NCI-H2196 treated with DMSO at 0.1 percent for 48 hours (cell line): Measurements from ENCODE around the gene HS3ST5.

Experiments used
- DNase-seq: peaks from one replicate; lab custom pipeline; 2025; ENCODE audit not compliant: unreplicated experiment; lab: John Stamatoyannopoulos, UW

Gene HS3ST5, protein sequence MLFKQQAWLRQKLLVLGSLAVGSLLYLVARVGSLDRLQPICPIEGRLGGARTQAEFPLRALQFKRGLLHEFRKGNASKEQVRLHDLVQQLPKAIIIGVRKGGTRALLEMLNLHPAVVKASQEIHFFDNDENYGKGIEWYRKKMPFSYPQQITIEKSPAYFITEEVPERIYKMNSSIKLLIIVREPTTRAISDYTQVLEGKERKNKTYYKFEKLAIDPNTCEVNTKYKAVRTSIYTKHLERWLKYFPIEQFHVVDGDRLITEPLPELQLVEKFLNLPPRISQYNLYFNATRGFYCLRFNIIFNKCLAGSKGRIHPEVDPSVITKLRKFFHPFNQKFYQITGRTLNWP

DNA sequence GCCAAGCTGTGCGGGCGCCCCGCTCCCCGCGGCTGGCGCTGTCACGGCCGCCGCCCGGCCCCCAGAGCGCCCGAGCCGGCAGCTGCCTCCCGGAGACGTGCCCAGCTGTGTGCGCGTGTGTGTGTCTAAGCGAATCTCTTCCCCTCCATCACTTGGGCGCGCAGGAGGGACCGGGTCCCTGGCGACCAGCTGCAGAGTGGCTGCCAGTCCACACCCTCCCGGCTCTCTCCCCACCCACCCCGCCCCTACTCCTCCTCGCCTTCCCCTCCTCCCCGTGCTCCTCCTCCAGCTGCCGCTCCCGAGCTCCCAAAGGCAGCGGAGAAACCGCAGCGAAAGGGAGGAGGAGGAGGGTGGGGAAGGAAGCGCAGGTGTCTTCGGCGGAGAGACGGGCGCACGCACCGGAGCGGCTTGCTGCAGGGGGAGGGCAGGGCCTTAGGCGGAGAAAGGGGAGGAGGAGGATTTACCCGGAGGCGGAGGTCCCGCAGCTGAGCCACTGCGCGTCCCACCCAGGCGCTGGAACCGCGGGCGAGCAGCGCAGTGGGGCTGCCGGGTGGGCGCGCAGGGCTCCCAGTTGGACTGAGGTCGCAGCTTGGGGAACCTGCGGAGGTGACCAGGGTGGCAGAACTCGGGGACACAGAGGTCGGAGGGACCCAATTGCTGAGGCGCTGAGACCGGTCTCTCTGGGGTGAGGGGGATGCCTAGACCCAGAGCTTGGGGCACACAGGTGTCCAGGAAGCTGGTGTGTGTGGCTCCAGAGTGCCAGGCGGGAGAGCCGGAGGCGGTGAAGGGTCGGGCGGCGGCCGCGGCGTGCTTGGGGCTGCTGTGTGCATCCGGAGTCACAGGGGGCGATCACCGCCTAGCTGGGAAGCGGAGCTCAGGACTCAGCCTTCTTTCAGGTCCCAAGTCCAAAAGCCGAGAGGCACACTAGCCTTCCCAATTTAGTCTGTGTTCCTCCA is at the start of gene HS3ST5:
Gene HS3ST5 (minus strand): TSS at position 198 of the 956 bp plus-strand sequence. CDS start 280,178 bp downstream, outside the sequence.
- DNase-seq, result peak; percentile 5

DNA sequence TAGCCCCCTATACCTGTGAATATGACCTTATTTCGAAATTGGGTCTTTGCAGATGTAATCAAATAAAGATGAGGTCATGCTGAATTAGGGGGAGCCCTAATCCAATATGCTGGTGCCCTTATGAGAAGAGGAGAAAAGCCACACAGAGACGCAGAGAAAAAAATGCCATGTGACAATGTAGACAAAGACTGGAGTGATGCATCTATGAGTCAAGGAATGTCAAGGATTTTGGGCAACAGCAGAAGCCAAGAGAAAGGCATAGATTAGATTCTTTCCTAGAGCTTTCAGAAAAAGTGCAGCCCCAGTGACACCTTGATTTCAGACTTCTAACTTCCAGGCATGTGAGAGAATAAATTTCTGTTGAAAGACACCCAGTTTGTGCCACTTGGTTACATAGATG is 47.4 kb upstream of the HS3ST5 start:
- DNase-seq, result no peak

DNA sequence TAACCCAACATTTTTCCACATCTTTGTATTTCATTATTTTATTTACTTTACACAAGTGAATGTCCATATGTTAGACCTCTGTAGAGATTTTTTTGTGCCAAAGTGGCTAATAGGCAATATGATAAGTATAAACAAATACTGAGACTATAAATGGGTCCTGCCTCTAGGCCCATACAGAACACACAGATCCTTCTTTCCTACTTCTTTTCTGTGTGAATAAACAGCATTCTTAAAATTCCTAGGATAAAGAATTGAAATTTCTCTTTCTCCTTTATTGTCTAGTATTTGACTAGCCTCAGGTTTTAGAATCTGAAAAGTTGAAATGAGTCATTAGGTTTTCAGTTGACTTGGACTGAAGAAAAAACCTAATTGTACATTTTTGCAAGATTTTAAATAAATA is 46.3 kb upstream of the HS3ST5 start:
- no peak for DNase-seq

DNA sequence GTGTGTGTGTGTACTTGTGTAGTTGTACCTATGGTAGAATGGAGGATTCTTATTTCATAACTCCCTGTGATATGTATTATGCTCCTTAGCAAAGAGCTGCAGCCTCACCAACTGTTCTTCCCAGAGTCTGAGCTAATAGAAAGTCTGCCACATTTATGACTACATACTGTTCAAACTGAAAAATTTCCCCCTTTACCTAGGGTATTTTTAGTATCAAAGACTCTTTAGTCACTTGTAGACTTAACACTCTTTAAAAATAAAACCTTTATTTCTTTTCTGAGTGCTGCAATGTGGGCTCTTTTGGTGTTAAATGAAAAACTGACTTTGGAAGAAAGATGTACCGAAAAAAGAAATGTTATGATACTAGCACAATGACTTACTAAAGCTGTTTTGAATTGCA is 39.6 kb upstream of the HS3ST5 start:
- no peak for DNase-seq

DNA sequence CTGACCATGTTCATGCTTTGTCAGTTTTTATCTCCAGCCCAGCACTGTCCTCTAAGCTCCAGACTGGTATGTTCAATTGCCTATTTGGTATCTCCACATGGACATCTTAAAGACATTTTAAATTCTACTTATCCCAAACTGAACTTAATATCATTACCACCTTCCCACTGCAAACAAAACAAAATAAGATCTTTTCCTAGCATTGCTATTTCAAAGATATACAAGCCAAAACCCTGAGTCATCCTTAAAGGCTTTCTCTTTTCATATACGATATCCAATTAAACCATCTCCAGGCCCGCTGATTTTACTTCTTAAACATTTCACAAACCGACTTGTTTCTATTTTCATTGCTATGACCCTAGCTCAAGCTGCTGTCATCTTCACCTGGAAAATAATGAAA is 35.1 kb upstream of the HS3ST5 start:
- DNase-seq, result no peak

DNA sequence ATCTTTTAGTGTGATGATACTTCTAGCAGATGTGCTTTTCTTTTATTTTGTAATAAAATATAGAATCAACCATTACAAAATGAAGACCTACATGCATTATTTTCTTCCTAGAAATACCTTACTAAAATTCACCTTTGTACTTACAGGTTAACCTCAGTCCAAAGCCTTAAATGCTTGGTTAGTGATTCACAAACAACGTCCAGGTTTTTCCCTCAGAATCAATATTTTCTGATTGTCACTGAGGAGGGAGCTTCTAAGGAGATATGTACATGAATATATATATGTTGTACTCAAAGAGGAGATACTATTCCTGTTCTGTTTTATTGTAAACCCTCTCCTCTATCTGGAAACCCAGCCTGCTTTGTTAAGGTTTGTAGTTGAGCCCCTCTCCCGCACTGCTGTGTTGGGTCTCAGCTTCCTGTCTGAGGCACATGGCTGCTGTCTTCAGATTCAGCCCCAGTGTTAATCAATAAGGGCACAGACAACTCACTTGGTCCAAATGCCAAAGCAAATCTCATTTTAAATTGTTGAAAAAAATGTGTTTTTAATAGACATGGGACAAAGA is 33.9 kb upstream of the HS3ST5 start:
- no peak for DNase-seq

DNA sequence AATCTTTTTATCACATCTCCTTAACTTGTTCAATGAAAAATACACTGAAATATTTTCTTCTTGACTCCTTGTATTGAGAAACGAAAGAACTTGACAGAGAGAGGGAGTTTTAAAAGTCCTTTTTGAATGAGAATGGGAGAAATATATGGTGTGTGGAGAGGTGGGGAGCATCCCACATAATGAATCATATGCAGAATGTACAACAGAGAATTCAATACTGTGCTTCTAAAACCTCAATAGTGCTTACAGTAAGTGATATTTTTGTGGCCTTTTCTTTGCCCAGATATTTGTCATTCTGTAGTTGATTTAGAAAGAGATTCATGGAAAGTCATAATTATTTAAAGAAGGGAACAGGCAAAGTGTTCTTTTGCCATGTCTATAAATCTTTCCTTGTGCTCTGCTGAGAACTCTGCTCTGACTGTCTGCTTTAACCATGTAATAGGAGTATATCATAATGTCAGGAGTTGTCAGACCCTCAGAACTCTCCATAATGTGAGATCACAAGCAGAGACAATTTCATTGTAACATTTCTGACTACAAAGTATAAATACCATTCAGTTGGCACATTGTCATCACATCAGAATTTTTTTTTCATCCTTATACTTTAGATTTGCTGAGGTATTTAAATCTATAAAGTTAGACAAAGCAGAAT is 32.8 kb upstream of the HS3ST5 start:
- DNase-seq, result no peak

DNA sequence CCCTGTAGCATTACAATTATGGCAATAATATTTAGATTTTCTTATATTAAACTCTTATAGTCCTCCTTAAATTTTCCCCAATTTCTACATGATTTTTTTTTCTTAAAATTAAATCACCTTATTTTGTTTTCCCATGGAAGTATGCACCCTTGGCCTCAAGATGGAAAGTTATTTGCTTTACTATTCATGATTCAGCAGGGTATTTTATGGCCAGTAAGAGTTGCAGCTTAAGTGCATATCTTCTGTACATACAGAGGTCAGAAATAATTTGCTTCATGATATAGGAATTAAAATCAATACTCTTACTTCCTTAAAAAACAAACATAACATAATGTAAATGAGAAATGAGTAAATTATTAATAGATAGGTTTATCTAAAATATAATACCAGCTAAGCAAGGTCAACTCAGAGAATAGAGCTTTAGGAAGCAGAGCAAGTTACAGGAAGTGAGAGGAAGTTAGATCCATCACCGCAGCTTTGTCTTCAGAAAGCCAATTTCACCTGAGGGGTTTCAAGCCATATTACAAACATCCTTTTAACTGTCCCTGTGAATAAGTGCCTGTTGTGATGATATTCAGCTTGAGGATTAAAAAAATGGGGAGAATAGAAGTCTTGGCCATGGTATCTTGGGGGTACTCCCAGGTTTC is 24.6 kb upstream of the HS3ST5 start:
- DNase-seq, result no peak

DNA sequence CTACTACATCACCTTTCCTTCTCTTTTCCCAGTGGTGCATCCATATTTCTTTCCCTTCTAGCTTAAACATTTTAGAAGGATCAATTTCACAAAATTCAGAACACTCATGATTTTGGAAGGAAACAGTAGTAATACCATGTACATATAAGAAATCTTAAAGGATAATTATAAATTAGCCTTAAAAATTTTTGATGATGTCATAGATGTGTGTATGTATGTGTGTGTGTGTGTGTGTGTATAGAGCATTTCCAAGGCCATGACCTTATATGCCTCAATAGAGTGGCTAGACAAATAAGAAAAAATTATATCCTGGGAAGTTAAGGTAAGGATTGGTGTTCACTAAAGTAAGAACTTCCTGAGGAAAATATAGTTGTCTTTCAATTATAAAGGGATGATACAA is 24.1 kb upstream of the HS3ST5 start:
- DNase-seq, result no peak

DNA sequence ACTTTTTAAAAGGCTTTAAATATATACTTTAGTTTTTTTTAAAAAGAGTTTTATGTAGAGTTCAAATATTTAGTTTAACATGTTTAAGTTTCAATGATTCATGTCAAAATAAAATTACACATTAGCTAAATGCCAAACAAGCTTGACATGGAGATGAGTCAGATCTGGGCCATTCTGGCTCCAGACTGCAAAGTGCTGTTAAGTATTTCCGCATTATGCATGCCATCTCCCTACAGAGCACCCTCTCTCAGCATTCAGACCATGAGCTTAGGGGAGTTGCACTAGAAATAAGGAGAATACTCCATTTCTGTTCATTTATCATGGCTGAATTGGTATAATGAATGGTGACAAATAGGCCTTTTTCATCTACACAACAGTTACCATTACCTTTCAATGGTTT is 21.5 kb upstream of the HS3ST5 start:
- no peak for DNase-seq

DNA sequence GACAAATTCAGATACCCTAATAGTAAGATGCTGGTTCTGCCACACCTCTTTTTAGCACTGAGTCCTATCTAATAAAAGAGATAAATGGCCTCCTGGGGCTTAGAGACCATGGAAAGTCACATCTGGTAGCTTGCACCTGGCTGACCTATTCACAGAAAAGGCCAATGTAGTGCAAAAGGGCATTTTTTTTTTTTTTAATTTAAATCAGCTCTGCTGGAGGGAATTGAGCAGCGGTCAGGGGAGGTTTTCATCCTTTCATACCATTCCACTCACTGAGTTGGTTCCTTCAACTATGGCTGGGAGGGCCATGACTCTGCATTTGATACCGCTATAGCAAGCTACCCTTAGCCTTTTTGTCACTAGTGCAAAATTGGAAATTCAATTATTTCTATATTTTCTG is 20.1 kb upstream of the HS3ST5 start:
- DNase-seq, result no peak

DNA sequence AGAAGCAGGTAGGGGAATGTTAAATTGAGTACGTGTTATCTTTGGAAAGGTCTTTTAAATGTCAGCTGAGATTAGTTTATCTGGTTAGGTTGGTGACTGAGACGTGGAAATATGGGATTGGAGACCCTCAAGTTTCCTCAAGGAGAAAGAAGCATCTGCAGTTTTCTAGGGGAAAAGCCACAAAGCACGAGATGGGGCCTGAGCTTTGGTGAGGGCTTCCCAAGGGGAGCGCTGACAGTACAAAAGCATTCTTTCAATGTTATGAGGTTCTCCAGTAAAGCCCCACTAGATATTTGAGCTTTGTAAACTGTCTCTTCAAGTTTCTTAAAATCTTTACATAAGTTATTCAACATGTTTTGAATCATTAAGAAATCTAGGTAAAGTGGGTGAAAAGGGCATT is 19.6 kb upstream of the HS3ST5 start:
- no peak for DNase-seq

DNA sequence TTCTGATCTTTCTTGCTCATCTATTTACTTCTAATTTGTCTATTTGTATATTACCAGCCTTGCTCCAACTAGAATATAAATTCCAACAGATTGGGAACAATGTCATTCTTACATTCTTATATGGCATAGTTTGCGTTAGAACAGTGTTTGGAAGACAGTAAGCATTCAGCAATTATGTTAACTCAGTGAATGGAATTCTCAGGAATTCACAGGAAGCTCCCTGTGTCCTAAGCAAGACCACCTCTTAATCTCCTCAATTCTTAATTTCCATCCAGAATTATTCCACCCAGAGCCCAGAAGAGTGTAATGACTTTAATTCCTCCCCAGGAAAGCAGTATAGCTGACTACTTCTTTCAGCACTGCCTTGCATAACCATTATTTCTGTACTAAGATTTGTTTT is 18.2 kb upstream of the HS3ST5 start:
- DNase-seq, result no peak

DNA sequence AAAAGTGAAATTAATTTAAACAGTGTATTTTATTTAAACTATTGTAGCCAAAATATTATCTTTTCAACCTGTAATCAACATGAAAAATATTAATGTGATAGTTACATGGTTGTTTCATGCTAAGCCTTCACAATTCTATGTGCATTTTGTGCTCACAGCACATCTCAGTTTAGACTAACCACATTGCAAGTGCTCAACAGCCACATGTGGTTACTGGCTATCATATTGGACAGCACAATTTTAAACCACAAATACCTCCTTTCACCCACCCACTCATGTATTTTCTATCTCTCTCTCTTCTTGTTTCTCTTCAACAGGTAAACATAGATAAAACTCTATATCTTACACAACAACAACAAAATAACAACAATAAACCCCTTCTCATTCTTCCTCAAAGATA is 12.5 kb upstream of the HS3ST5 start:
- DNase-seq, result no peak

DNA sequence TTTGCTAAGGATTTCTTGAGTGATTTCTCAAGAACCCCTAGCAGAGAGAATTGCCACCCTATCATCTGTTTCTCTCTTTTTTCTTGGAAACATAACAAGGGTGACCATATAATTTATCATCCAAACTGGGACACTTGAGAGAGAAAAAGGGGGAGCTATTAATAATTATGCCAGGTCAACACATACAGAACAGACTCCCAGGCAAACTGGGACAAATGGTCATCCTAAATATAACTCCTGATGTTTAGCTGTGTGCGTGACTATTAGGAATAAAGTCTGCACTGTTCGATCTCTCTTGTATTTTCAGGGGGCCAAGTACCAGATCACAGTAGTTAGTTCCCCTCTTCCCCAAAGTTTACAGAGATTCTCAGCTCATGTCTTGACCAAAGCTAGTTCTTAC is 11.7 kb upstream of the HS3ST5 start:
- DNase-seq, result no peak

DNA sequence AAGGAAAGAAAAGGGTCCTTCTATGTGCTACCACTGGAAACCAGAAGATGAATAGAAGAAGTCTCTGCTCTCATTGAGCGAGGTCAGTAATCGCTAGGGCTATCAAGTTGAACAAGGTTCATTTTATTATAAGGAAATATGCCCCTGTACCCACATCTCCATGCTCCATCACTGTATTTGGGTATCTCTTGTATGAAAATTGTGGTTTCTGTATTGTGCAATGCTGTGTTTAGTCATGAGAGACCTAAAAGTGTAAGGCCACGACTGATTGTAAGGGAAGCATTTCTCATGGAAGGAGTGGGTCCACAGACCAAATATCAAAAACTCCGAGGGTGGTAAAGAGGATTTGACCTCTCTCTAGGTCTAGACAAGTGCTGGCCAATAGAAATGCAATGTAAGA is 3.6 kb upstream of the HS3ST5 start:
- no peak for DNase-seq

DNA sequence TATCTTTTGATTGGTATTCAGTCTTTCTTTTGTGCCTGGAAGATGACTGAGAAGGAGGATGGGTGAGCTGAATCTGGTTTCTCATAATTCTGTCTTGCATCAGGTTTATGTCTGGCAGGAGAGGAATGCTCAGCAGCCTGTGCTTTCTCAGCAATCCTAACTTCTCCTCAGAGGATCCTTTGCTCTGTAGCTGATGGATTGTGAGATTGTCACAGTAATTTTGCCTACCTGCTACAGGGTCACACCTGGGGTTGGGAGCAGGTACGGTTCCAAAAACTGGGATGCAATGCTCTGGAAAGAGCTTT is 2.1 kb upstream of the HS3ST5 start:
- no peak for DNase-seq

DNA sequence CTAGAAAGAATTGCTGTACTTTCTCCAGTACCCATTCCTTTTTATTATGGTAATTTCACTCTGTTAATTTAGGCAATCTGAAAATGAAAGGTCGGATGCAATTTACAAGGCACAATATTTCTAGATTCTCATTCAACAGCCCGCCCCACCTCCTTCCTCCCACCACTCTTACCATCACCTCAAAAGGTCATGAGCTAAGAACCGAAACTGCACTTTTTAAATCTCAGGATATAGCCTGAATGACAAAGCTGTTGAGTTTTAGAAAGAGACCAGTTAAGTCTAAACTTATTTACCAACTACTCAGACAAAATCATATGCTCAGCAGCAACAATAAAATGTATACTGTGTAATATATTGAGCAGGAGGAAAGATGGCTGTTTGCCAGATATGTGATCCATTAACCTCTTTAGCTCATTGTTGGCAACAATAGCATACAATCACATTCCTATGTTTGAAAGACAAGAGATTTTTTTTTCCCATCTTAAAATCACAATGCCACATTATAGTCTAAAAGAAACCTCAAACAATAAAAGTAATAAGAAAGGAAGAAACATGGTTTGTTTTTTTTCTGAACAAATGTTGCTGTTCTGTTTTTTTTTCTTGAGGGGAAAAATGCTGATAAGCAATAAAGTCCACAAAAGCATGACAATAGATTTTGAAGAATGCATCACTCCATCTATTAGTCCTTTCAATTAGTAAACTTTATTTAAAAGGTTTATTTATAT is 1.6 kb upstream of the HS3ST5 start:
- DNase-seq, result no peak

DNA sequence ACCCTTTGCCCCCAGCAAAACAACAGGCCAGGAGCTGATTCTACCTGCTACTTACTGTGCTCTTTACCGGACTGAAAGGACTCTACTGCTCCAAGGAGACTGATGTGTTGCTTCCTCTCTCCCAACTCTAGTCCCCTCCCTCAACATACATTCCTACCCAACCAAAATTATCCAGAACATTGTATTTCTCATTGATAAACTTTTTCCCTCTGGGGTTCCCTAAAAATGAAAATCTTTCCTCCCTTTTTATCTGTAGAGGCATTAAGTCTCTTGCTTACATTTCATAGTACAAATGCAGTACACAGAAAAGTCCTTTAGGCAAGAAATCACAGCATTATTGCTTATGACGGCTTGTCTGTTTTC is 940 bp upstream of the HS3ST5 start:
- no peak for DNase-seq

DNA sequence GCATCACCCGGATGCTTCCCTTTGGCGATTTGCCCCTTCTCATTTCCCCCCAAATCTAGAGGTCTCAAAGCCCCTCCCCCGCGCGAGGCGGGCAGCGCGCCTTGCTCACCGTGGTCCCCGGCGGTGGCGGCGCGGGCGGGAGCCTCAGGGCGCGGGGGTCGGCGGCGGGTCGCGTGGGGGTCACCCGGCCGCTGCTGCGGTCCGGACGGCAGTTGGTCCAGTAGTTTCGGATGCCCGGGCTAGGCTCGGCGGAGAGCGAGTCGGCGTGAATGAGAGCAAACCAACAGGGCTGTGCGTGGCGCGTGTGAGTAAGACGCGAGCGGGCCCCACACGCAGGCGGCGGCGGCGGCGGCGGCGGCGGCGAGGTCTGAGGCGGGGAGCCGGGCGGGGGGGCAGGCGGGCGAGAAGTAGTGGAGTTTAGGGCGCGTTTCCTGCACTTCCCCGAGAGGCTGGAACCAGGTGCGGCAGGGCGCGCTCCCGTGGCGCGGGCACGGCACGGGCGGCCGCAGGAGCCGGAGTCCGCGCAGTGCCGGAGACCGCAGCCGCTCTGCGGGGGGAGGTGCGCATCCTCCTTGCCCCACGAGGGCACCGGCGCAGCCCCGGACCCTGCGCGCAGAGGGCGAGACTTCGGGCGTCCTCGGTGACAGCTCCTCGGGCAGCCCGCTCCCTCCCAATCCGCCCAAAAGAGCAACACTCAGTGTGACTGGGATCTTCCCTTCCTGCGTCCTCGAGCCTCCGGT is 567 bp downstream of the HS3ST5 start:
- DNase-seq, result no peak
